WERI-Rb-1 (cell line): ENCODE measurements around the gene ATP13A3.

Experiments used
- DNase-seq: peaks from one replicate; pipeline ENCODE4 v3.0.0-alpha.2; 2020
- H3K27ac ChIP-seq: fragments of 250-450 bp; sonication (Bioruptor Pico); 2 replicates; pipeline ENCODE4 v1.5.1; 2020; ENCODE audit warnings: mild to moderate bottlenecking, moderate library complexity
- H3K27me3 ChIP-seq: fragments of 250-450 bp; sonication (Bioruptor Pico); 2 replicates; pipeline ENCODE4 v1.5.1; 2021; ENCODE audit warnings: mild to moderate bottlenecking, low read depth, moderate library complexity; ENCODE audit not compliant: insufficient read depth, severe bottlenecking
- H3K36me3 ChIP-seq: fragments of 250-450 bp; sonication (Bioruptor Pico); 2 replicates; pipeline ENCODE4 v1.5.1; 2020; ENCODE audit warnings: mild to moderate bottlenecking, moderate library complexity
- H3K4me3 ChIP-seq: 2 replicates; pipeline ENCODE4 v1.5.1; 2011; ENCODE audit warnings: low read depth, mild to moderate bottlenecking, control low read depth, low read length
- H3K9me3 ChIP-seq: fragments of 250-450 bp; sonication (Bioruptor Pico); 2 replicates; pipeline ENCODE4 v1.5.1; 2021; ENCODE audit warnings: mild to moderate bottlenecking, moderate library complexity; ENCODE audit not compliant: severe bottlenecking
- TF ChIP-seq, protein P1 (sequence below): IDR thresholded peaks from 2 replicates; pipeline ENCODE4 v1.5.1; 2011; ENCODE audit warnings: low read depth, mild to moderate bottlenecking, control low read depth, inconsistent platforms, low read length

The ATP13A3 gene

DNA sequence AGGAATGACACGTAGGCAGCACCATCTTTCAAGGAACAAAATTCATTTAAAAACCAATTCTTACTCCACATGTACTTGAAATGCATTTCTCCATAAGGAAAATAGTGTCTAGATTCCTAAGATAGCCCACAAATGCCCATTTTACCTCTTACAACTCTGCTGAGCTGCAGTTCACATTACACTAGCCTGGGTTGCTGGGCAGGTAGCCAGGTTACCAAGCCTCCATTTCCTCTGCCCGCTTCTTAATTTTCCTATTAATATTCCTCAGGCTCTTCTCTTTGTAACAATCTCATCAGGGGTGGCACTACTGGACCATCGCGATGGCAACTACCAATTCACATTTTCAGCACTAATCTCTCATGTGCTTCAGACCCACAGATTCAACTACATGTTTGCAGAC is 10.8 kb downstream of the ATP13A3 start:
- no peak overlapping the region for H3K27ac ChIP-seq
- peaks cover 8% of the 10 kb centered on the region for H3K36me3 ChIP-seq

DNA sequence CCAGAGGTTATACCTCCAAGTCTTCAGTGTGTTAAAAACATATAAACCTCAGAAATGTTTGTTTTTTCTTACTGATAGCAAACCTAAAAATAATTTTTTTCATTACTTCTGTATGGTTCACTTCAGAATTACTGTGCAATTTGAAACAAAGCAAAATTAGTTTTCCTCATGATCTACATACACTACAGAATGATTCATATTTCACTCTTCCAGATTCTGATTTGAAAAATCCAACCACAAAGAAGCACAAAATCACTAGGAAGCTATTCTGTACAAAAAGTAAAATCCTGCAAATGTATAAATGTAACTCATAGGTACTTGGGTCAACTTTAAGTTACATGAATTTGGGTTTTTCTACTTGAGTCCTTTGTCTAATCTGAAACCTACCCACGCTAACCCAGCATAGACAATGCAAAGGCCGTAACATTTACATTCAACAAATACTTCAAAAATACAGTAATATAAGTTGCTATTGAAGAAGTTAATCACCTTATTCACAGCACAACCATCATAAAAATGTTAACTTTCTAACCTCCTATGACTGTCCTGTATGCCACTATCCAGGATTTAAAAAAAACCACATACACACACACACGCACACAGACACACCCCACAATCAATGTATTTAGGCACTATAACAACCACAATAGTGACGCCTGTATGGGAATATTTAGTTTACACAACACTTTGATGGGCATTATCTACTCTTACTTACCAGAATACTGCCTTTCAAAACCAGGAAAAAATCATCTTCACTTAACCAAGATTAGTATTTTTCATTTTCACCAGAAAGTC is 11.5 kb downstream of the ATP13A3 start:
- TF ChIP-seq, protein P1, sequence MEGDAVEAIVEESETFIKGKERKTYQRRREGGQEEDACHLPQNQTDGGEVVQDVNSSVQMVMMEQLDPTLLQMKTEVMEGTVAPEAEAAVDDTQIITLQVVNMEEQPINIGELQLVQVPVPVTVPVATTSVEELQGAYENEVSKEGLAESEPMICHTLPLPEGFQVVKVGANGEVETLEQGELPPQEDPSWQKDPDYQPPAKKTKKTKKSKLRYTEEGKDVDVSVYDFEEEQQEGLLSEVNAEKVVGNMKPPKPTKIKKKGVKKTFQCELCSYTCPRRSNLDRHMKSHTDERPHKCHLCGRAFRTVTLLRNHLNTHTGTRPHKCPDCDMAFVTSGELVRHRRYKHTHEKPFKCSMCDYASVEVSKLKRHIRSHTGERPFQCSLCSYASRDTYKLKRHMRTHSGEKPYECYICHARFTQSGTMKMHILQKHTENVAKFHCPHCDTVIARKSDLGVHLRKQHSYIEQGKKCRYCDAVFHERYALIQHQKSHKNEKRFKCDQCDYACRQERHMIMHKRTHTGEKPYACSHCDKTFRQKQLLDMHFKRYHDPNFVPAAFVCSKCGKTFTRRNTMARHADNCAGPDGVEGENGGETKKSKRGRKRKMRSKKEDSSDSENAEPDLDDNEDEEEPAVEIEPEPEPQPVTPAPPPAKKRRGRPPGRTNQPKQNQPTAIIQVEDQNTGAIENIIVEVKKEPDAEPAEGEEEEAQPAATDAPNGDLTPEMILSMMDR = no peak
- H3K4me3 ChIP-seq = no peak overlapping the region
- no peak for DNase-seq
- H3K27ac ChIP-seq = no peak overlapping the region
- H3K27me3 ChIP-seq = no peaks in the 10 kb centered on the region
- peaks cover 8% of the 10 kb centered on the region for H3K36me3 ChIP-seq
- H3K9me3 ChIP-seq = no peaks in the 10 kb centered on the region

More for the DNA sequence above, 10.8 kb downstream of the ATP13A3 start:
- no peak for DNase-seq
- Histone ChIP-seq H3K4me3 (no peak overlapping the region), H3K27me3 (no peaks in the 10 kb centered on the region), H3K9me3 (no peaks in the 10 kb centered on the region)
- TF ChIP-seq, protein P1 = no peak

DNA sequence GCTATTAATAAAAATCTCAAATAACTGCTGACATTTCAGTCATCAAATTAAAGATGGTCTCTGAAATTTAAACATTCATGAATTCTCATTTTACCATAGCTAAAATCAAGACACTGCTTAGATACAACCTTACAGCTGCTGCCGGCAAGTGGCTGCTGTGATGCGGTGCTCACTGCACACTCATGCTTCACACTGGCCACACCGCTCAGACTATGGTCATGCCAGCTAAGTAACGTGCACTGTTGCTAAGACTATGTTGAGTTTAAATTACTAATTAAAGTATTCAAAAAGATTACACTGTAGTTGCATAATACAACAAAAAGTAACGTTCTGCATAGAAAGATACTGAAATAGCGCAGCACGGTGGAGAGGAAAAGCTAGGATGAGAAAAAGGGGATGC is 12.1 kb downstream of the ATP13A3 start:
- Histone ChIP-seq H3K9me3 (no peaks in the 10 kb centered on the region), H3K27ac (no peak overlapping the region), H3K4me3 (no peak overlapping the region), H3K27me3 (no peaks in the 10 kb centered on the region), H3K36me3 (peaks cover 8% of the 10 kb centered on the region)
- DNase-seq = no peak
- TF ChIP-seq, protein P1 = no peak

DNA sequence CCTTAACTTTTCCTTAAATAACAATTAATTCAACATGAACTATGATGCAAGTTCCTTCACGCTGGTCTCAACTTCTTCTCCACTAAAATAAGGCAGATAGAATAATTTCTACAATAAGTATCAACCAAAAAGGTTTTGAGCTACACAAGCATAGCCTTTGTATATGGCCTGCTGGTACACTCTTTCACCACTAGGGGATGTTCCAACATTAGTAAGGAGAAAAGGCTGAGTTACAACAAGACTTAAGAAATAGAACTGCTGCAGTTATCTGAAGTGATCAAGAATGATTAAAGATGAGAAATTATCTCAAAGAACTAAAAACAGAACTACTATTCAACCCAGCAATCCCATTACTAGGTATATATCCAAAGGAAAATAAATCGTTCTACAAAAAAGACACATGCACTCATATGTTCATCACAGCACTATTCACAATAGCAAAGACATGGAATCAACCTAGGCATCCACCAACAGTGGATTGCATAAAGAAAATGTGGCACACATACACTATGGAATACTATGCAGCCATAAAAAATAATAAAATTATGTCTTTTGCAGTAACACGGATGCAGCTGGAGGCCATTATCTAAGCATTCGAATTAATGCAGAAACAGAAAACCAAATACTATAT is 14.4 kb downstream of the ATP13A3 start:
- TF ChIP-seq, protein P1 = peak; percentile 59
- H3K27me3 ChIP-seq = no peaks in the 10 kb centered on the region
- H3K9me3 ChIP-seq = no peaks in the 10 kb centered on the region
- H3K27ac ChIP-seq = no peak overlapping the region
- no peak overlapping the region for H3K4me3 ChIP-seq
- no peak for DNase-seq
- no peaks in the 10 kb centered on the region for H3K36me3 ChIP-seq

DNA sequence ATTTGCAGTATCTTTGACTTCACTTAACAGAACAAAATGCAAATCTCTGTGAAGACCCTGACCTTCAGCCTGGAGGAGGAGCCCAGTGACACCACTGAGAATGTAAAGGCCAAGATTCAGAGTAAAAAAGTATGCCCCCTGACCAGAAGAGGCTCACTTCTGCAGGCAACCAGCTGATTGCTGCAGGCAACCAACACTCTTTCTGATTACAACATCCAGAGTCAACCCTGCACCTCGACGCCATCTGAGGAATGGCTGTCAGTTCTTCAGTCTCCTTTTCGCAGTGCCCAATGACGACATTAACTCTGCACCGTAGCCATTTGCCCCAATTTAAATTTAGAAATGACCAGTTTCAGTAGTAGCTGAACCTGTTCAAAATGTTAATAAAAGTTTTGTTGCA is 14.9 kb downstream of the ATP13A3 start:
- DNase-seq = no peak
- H3K36me3 ChIP-seq = no peaks in the 10 kb centered on the region
- TF ChIP-seq, protein P1 = no peak

More for the DNA sequence above, 14.9 kb downstream of the ATP13A3 start:
- Histone ChIP-seq H3K27ac (no peak overlapping the region), H3K27me3 (no peaks in the 10 kb centered on the region), H3K4me3 (no peak overlapping the region), H3K9me3 (no peaks in the 10 kb centered on the region)
